SK-N-MC (cell line): ENCODE measurements around the gene WASF3.

Experiments used
- EZH2 ChIP-seq: fragments of 200-600 bp; sonication (generic); IDR thresholded peaks from one replicate; pipeline ENCODE4 v1.6.1; 2017; ENCODE audit warnings: antibody characterized with exemption
- FOXP2 ChIP-seq: optimal IDR thresholded peaks from 2 replicates; pipeline ENCODE3; 2011; ENCODE audit warnings: mild to moderate bottlenecking, moderate library complexity; ENCODE audit not compliant: insufficient read depth; ENCODE audit errors: extremely low read length, control extremely low read depth
- POLR2AphosphoS5 ChIP-seq: IDR thresholded peaks from 2 replicates; pipeline ENCODE4 v1.6.1; 2012; ENCODE audit warnings: mild to moderate bottlenecking, low read depth, low read length, borderline replicate concordance

- TF ChIP-seq POLR2AphosphoS5 (no peak), EZH2 (no peak), FOXP2 (no peak)
Measured at GRCh38 chr13:26601669-26602068, 44.2 kb downstream of the WASF3 start.
